NCI-H146 treated with DMSO at 0.1 percent for 48 hours (cell line): ENCODE results near the gene RASA3.
"Not testable (repeated sequence)": the region's sequence is repeated elsewhere in the genome, so short reads cannot be mapped to it uniquely, and the experiment has no call there.

Experiments
- DNase-seq: peaks from one replicate; lab custom pipeline; 2025; ENCODE audit not compliant: unreplicated experiment; lab: John Stamatoyannopoulos, UW

RASA3 gene

DNA sequence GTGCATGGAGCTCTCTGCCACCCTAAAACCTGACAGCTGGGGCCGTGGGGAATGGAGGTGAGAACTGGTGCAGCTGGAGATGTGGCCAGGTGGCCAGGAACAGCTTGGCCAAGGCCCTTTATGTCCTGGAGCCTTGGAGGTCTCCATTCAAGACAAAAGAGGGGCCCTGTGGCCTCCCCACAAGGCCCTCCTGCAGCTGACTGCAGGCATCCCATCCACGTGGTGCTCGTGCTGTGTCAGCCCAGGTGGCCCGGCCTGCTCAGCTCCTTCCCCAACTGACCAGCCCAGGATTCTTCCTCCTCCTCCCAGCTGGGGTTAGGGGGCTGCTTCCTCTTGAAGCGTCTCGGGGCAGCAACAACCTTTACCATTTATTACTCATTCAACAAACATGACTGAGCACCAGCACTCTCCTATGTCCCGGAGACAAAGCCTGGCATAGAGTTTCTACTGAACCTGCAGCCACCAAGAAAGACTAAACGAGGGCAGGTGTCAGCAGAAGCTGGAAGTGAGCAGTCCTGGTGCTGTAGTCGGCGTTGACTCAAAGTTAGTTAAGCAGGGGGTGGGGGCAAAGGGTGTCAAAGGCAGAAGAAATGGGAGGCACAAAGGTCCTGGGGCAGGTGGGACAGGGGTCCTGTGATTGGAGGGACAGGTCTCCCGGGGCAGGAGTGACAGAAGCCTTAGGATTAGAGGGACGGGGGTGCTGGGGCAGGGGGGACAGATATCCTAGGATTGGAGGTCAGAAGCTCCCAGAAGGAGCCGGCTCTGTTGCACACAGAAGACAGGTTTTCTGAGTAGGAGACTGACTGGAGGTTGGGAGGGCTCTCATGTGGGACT lies 135.3 kb downstream of the RASA3 start:
- DNase-seq, result no peak

DNA sequence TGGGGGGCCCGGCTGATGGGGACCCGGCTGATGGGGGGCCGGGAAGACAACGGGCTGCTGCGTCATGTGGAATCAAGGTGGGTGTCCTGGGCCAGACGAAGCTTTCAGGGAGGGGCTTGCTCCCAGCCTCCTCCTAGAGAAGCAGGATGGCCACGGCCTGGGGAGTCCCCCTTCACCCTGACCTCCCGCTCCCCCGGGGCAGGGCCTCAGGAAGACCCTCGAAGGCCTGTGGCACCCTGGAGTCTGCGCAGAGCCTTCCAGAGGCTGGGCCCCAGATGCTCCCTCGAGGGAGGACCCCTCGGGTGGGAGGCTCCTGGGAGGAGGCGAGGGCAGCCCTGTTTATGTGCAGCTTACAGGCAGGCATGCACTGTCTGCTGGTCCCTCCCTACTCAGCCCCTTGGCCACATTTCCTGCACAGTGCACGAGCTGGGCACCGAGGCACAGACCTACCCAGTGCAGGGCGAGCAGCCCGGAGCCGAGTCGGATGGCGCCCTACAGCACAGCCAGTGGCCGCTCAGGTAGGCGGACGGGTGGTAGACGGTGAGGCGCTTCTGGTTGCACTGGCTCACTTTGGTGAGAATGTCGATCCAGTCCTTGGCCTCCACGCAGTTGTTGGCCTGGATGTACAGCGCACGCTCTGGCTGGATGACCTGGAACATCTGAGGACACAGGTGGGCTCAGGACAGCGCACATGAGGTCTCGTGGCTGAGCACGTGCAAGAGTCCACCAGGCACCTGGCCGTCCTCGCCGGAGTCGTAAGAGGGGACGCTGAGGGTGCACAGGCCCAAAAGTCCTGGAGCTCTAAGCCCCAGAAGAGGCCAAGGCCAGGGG lies 136.1 kb downstream of the RASA3 start:
- DNase-seq, result no peak

DNA sequence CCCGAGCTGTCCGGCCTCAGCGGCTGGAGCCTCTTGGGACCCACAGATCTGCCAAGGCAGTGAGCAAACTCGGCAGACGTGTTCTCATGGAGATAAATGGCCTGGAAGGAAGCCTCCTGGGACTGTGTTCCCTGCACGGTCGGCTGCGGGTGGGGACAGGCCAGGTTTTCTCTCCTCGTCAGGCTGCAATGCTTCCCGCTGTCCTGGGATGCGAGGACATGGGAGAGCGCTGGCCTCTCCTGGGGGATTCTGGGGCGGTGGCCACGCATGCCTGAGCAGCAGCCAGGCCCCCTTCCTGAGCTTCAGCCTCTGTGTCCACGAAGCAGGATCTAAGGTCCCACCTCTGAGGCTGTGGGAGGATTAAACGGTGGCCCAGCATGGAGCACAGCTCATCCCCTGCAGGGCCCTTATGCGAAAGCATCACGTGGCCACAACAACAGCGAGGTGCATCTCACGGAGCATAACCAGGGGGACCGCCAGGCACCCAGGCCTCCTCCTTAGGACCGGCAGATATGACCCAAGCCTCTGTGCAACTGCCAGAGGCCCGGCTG lies 137.3 kb downstream of the RASA3 start:
- no peak for DNase-seq

DNA sequence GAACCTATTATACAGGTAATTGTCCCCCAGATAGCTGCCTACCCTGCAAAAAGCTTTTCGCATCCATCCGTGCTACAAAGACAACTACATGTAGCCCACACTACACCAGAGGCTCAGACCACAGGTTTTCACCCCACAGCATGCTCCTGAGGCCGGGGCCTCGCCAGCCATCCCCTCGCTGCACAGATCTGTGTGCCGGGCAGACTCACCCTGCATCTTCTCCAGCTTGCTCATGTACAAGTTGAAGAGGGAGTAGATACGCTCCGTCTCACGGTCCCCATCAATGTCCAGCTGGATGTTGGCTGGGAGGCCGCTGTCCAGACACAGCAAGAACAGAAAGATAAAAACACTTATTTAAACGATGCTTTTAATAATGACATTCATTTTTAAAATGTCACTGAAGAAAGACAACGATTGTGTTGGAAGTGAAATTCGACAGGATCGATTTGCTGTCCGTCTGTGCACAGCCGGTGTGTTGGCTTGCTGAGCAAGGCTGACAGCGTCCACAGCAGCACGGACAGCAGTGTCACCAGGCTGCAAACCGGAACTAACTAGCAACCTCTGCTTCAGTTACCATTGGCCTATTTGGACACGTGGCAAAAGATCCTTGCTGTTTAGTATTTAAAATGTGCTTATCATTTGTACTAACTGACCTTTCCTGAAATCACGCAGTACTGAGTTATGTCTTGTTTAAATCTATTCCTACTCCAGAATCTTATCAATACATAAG lies 140.0 kb downstream of the RASA3 start:
- no peak for DNase-seq

DNA sequence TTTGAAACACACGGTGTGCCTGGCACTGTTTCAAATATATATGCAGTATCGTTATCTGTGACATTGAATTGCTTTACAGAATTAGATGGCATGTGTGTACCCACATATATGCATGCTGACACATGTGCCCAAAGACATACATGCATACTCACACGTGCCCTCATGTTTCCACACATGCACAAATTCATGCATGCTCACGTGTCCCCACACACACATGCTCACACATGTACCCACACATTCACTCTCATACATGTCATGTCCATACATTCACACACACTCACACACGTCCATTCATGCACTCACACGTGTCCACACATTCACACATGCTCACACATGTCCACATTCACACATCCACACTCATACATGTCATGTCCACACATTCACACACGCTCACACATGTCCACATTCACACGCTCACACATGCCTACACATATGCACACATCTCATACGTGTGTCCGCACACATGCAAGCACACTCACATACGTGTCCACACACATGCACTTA lies 140.7 kb downstream of the RASA3 start:
- no peak for DNase-seq

DNA sequence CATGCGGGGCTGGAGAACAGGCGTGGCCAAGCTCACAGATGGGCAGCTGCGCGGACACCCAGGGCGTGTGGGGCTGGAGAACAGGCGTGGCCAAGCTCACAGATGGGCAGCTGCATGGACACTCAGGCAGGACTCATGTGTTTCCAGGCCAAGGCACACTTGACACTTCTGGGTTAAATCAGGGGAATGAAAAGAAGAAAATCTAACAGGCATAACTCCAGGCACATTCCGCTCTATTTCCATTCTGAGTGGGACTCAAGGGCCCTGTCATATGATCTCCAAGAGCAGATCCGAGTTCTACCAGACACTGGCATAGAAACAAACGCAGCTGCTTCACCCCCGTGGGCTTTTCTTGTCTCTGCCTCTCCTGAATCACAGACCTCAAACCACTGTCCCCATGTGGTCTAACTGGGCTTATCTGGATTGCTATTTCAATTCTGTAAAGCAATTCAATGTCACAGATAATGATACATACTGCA lies 141.2 kb downstream of the RASA3 start:
- DNase-seq, result peak; percentile 46

DNA sequence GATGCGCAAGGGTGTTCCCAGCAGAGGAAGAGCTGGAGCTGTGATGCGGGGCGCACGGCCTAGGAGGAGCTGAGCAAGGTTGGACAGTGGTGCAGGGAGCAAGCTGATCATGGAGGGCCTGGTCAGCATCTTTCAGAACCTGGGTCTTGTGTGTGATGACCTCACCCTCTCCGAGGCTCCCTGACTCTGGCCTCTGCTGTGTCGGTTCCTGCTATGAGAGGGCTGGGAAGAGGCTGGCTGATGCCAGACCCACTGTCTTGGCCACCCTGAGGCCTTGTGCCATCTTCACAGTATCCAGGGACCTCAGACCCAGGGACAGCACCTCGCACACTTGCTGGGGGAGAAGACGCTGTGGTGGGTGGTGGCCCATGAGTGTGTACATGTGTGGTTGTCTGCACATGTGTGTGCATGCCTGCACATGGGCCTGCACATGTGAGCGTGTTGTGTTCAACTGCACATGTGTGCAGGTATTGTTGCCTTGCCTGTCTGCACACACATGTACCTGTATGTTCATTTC lies 142.0 kb downstream of the RASA3 start:
- no peak for DNase-seq

DNA sequence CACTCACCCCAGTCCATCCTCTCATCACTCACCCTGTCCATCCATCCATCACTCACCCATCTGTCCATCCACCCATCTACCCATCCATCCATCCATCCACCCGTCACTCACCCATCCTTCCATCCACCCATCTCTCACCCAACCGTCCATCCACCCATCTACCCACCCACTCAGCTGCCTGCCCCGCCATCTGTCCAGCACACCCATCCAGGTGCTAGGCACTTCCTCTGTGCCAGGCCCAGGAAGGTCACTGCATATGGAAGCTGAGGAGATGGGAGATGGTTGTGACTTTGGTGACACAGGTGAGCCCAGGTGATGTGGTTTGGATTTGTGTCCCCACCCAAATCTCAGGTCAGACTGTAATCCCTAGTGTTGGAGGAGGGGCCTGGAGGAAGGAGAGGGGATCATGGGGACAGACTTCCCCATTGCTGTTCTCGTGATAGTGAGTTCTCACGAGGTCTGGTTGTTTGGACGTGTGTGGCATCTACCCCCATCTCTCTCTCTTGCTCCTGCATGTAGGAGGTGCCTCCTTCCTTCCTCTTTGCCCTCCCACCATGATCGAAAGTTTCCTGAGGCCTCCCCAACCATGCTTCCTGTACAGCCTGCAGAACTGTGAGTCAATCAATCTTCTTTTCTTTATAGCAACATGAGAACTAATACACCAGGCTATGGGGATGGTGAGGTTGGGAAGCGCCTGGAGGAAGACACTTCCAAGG lies 142.7 kb downstream of the RASA3 start:
- no peak for DNase-seq

DNA sequence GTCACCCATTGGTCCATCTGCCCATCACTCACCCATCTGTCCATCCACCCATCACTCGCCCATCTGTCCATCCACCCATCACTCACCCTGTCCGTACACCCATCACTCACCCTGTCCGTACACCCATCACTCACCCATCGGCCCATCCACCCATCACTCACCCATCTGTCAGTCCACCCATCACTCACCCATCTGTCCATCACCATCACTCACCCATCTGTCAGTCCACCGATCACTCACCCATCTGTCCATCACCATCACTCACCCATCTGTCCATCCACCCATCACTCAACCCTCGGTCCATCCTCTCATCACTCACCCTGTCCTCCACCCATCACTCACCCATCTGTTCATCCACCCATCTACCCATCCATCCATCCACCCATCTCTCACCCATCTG lies 143.6 kb downstream of the RASA3 start:
- DNase-seq, result not testable (repeated sequence)

DNA sequence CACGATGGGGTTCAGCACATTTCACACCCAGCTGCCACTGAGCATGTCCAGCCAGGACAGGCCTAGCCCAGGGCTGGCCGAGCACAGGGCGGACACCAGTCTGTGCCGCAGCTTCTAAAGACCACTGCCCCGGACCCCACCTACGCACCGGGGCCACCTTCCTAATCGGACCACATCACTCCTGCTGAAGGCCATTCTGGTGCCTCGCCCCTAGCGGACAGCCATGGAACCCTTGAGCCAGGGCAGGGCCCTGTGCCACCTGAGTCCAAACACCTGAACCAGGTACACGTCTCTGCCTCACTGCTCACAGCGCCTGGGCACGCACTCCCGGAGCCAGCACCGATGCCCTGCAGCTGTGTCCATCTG lies 150.1 kb downstream of the RASA3 start:
- no peak for DNase-seq

DNA sequence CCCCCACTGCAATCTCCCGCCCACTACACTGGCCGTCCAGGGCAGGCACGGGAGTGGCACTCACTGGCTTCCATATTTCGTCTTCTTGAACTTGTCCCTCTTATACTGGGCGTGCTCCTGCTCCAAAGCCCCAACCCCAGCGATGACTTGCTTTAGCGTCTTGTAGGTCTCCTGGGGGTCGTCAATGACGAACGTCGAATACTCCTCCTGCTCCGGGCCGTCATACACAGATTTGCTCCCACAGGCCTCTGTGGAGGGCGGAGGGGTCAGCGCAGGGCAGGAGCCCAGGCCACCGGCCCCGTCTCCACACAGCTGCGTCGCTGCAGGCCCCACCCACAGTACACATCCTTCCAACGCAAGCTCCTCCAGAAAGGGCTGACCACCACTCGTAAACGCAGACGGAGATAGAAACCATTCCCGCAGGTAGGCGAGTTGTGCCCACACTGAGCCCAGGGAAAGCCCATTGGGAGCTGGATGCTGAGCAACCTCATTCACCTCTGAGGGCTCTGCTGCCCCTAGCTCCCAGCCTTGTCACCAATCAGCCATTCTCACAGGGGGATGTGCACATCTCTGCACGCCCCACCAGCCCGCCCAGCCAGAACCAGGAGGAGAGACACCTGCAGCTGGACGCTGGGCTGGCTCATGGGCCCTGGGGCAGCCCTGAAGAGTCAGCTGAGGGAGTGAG lies 150.7 kb downstream of the RASA3 start:
- no peak for DNase-seq

DNA sequence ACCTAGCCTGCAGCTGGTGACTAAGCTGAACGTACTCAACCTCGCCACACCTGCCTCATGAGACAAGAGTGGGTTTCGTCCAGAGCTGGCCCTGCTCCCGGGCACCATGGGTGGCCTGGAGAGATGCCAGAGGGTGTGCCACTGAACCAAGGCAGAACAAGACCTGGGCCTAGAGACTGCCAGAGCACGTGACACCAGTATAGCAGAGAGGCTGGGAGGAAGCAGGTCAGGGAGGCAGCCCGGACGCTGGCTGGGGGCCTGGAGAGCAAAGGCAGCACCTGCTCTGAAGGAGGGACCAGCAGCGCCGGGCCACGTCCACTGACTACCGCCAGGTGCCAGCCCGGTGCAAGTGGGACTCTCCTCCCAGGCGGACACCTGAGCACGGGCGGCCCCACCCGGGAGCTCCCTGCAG lies 151.2 kb downstream of the RASA3 start:
- peak; percentile 98 for DNase-seq

DNA sequence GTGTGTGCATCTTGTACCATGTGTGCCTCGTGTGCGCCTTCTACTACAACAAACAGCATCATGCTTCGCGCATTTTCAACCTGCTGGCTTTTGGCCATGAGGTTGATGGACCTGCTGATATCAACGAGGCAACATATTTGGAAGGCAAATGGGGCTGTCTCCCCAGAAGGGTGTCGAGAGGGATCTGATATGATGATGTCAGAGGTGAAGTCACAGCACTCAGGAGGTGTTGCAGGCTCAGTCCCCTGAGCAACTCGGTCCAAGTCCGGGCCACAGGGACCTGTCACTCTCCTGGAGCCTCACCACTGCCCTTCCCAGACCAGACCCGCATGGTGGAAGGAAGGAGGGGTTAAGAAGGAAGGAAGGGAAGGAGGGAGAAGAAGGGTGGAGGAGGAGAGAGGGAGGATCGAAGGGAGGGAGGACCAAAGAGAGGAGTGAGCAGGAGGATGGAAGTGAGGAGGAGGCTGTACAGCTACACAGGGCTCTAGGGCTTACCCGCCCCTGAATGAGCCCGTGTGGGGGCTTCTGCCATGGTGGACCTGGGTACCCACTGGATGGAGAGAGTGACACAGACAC lies 151.8 kb downstream of the RASA3 start:
- no peak for DNase-seq

DNA sequence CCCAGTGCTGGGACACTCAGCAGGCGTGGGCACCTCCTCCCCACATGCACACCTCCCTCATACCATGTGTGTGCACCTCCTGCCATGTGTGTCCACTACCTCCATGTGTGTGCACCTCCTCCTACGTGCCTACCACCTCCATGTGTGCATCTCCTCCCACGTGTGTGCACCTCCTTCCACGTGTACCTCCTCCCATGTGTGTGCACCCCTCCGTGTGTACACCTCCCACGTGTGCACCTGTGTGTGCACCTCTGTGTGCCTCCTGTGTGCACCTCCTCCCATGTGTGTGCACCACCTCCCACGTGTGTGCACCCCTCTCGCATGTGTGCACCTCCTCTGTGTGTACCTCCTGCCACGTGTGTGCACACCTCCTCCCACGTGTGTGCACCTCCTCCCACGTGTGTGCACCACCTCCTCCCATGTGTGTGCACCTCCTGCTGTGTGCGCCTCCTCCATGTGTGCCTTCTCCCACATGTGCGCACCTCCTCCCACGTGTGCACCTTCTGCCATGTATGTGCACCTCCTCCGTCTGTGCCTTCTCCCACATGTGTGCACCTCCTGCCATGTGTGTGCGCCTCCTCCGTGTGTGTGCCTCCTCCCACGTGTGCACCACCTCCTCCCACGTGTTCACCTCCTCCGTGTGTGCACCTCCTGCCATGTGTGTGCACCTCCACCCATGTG lies 152.5 kb downstream of the RASA3 start:
- no peak for DNase-seq

DNA sequence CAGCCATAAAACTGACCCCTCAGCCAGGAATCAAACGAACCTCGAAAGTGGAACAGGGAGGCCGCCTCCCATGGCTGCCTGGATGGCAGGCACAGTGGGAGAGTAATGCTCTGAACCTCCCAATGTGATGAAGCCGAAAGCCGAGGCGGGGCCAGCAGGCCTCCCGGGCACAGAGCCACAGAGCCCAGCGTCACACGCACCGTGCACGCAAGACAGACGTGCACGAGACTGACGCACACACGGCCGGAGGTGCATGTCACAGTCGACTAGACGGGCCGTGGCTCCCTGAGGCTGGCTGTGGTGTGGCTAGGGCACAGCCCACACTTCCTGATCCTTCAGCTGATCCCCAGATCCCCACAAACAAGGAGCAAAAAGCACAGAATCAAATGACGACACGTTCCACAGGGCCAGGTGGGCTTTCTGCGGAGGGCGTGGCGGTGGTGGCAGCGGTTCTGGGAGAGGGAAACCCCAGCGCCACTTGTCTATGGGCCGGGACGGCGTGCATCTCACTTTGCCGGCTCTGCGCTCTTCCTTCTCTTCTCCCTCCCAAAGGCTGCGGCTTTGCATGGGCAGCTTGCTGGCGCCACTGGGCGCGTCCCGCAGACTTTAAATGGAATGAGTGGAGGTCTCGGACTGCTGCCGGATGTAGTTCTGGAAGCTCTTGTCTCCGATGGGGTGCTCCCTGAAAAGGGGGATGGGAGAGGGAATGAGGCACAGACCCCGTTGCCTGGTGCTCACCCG lies 153.5 kb downstream of the RASA3 start:
- DNase-seq, result no peak

DNA sequence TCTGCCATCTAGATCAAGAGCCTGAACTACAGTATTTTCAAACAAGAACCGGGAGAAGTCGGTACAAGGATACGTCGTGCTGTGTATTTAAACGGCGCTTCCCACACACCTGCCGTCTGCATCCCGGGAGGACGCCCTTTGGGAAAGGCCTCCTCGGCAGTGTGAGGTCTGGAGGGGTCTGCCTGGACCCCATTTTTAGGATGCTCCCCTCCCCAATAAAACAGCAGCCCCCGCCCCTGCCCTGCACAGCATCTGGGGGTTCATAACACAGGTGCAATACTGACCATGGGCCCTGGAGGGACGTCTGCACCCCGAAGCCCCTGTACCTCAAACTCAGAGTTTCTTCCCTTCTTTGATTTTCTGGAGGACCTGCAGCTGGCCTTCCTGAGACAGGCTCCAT lies 154.4 kb downstream of the RASA3 start:
- DNase-seq, result no peak

DNA sequence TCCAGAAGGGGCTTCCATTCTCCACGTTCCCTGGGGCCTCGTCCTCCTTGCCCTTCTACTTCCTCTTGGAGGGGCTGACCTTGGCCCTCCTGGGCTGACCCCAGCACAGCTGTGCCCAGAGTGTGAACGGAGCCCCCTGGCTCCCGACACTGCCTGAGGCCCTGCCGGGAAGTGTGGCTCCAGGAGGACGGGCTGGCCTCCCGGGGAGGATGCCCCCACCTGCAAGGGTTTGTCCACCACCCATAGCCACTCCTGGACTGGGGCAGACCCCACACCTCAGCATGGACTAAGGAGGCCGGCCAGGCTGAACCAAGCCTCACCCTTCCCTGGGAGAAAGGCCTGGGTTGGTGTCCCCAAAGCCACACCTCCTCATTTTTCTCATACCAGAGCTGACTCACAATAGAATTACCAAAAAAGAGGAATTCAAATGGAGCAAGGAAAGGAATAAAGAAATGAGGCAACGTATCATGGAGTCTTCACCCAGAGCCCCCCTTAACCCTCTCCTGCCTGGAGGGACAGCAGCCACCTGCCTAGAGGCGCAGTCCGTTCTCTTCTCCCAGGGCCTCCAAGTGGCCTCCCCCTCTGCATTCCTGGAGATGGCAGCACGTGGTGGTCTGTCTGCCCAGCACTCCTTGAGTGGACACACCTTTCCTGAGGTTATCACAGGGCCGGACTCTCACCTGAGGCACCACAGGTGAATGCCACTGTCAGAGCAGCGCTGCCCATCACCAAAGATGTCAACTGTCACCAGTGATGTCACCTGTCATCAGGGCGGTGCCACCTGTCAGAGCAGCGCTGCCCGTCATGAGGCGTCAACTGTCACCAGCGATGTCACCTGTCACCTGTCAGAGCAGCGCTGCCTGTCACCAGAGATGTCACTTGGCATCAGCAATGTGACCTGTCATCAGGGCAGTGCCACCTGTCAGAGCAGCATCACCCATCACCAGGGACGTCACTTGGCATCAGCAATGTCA lies 155.4 kb downstream of the RASA3 start:
- no peak for DNase-seq
